G401.6 (cell line): ENCODE results near the gene ROR2.

Experiments used
- FAIRE-seq: peaks from 2 replicates; lab custom pipeline; 2012; peaks lifted over from hg19 to GRCh38; lab: Jason Lieb, UNC

Gene ROR2

GRCh38 chr9:91900055-91900796, 49.8 kb downstream of the ROR2 start:
- FAIRE-seq: no peak

DNA sequence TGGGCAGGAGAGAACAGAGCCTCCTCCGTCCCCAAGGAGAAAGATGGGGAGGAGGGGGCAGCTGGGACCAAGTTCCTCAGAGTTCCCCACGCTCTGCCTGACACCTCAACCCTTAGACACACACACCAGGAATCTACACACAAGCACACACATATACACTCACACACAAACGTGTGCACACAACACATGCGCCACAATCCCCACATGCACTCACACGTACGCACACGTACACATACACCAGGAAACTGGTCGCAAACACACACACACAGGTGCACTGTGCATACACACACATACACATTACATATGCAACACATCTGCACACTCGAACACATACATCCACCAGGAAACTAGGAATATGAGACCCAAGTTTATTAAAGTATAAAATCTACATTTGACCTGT, 50.4 kb downstream of the ROR2 start:
- FAIRE-seq: no peak

- no peak for FAIRE-seq
Observed at GRCh38 chr9:91899219-91899563, 50.8 kb downstream of the ROR2 start.

DNA sequence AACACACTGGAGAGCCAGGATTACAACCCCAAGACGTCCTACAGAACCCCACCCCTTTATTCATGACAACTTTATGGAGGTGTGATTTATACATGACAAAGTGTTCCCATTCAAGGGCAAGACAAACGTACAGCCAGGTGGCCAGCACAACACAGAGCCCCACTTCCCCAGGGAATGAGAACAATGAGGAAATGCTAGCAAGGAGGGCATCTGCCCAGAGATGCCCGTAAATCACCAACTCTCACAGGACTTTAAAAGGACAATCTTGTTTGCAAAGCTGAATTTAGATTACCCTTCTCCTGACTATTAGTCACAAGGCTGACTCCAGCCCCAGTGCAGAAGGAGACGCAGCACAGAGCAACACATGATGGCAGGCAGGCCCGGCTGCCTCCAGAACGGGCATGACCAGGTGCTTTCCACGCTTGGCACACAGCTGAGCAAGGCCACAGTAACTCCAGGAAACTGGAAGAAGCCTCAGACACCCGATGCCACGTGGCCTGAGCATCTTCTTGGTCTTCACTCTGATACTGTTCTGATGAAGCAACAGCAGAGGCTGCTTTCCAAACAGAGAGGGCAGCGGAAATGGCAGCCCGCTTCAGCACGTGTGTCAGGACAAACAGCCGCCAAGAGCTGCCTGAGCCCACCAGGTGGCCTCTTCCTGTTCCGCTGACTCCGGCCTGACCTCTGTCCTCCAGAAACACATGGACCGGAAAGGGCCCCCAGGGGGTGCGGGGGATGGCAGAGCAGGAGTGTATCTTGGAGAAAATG, 51.4 kb downstream of the ROR2 start:
- FAIRE-seq: no peak

GRCh38 chr9:91897201-91897600, 52.8 kb downstream of the ROR2 start:
- FAIRE-seq: no peak

DNA sequence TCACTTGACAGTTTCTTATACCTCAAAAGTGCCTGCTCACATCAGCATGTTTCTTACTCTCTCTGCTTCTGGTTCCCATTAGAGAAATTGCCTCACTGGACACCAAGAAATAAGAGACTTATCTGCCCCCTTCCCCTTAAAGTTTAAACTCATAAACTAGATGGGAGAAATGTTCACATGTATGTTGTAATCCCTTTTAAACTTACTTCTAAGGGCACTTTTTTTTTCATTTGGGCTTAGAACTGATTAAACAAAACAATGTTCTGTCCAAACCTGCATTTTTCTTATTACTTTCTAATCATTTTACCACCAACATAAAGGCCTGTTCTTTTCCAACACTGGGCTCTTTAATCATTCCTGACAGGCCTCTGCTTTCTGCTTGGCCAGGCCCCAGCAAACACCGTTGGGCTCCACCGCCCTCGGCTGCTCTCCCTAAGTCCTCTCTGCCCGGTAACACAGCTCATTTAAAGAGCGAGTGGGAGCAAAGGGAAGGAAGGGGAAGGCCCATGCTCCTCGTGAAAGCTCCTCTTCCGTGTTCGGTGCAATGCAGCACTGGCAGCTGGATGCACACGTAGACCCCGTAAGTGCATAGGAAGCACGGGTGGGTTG, 53.4 kb downstream of the ROR2 start:
- FAIRE-seq: no peak

DNA sequence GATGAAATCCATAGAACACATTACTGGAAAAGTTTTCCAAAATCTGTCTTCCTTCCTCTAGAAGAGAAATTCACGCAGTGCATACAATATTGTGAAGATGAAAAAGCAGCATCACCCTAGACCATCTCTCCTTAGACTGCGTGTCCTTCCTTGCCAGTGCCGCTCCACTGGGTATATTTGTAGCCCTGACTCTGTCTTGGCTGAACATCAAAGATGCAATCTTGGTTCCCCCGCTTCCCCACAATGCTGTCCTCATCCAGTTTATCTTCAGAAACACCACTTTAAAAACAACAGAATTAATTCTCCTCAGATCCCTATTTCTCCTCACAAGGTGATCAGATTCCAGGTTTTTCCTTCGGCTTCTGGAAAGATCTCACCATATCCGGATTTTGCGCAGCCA, 53.9 kb downstream of the ROR2 start:
- no peak for FAIRE-seq

- FAIRE-seq: no peak
Observed at GRCh38 chr9:91894536-91894935, 55.5 kb downstream of the ROR2 start.

DNA sequence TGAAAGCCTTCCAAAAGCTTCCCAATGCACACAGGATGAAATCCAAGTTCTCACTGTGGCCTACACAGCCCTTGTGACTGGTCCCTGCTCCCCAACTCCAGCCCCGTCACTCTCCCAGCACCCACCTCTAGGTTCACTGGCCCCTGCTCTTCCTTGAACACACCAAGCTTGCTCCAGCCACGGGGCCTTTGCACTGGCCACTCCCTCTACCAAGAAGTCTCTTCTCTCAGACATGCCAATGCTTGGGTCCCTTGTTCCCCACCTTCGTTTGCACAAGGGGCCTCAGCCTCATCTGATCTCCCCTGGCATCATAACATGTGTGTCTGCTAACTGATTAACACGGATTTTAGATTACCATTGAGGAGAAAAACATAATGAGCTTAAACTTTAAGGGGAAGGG, 56.0 kb downstream of the ROR2 start:
- FAIRE-seq: no peak

DNA sequence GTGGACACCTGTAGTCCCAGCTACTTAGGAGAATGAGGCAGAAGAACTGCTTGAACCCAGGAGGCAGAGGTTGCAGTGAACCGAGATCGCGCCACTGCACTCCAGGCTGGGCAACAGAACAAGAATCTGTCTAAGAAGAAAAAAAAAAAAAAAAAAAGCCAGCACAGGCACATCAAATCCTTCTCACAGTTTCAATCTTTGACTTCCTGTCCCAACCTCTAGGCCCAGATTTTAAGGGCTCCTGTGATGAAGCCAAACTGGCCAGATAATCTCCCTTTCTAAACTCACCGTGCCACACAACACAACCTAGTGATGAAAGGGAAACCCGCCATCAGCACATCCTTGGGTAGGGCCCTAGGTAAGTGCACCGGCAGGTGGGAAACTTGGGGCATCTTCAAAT, 58.1 kb downstream of the ROR2 start:
- FAIRE-seq: no peak

DNA sequence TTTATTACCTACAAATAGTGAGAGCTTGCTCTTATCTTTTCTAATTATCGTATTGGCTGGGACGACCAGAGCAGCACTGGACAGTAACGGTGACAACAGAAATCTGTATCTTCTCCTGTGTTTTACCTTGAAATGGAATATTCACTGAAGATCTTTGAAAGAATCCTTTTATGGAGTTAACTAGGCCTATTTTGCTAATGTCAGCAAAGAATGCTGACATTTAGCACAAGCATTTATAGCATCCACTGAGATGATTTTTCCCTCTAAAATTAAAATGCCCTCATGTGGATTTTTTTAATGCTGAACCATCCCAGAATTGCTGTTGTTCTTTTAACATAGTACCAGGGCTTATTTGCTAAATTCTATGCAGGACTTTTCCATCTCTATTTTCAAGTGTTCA, 59.4 kb downstream of the ROR2 start:
- FAIRE-seq: no peak

DNA sequence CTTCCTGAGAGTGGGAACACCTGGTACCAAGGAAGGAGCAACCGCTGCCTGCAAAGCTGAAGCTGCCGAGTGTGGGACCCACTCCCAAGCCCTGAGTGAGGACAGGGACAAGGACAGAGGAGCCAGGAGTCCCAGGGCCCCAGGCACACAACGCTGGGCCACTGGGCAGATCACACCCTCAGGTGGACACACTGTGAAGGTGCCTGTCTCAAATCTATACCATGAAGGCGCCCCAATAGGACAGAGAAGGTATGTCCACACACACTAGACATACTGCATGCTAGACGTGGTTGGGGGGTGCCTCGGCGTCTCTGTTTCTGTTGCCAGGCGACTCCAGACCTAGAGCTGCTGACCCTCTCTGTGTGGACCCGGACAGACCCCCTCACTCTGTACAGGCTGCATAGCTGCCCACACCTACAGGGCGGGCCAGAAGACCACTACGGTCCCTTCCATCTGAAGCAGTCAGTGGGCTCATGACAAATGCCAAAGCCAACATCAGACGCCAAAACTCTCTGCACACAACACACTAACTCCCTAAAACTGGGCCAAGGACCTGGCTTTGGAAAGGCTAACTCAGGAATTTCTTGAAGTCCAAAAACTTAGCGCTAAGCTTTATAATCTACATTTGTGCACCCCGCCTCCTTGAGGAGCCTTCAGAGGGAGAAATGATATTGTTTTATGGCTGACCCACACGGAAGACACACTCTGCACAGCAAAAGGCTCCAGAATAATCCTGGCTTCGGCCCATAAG, 60.7 kb downstream of the ROR2 start:
- no peak for FAIRE-seq

- no peak for FAIRE-seq
Observed at GRCh38 chr9:91886414-91887076, 63.5 kb downstream of the ROR2 start.

- FAIRE-seq: no peak
Observed at GRCh38 chr9:91885746-91886413, 64.1 kb downstream of the ROR2 start.

- no peak for FAIRE-seq
Observed at GRCh38 chr9:91884696-91885687, 65.0 kb downstream of the ROR2 start.

DNA sequence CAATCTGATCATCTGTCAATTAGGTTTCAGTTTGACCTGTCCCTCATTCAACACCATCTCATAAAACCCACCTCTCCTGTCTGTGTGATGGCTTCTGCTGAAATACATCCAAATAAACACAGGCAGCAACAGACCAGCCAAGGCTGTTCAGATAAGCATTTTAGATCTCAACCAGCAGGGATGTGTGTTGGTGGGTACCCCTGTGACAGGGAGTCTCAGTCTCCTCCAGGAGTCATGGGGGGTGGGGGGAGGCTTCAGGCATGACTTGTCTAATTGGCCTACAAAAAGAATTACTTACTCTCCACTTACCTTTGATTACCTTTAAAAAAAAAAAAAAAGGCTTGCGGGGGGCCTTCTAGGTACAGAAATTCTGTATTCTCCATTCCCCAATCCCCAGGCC, 65.9 kb downstream of the ROR2 start:
- no peak for FAIRE-seq

GRCh38 chr9:91883503-91883902, 66.5 kb downstream of the ROR2 start:
- no peak for FAIRE-seq

GRCh38 chr9:91882627-91883026, 67.4 kb downstream of the ROR2 start:
- no peak for FAIRE-seq

GRCh38 chr9:91880378-91880972, 69.6 kb downstream of the ROR2 start:
- FAIRE-seq: no peak

- FAIRE-seq: no peak
Observed at GRCh38 chr9:91879231-91879630, 70.8 kb downstream of the ROR2 start.
